Activated T-helper 9 cell treated with anti-CD3 and anti-CD28 coated beads, Interleukin-2, amount 50 U/mL, for 16 hours (primary cell): ENCODE measurements around the gene SCUBE1.

ENCODE experiments used
- DNase-seq: peaks from one replicate; pipeline ENCODE4 v3.0.0-alpha.2; 2020; ENCODE audit warnings: low read depth

SCUBE1 gene

DNA sequence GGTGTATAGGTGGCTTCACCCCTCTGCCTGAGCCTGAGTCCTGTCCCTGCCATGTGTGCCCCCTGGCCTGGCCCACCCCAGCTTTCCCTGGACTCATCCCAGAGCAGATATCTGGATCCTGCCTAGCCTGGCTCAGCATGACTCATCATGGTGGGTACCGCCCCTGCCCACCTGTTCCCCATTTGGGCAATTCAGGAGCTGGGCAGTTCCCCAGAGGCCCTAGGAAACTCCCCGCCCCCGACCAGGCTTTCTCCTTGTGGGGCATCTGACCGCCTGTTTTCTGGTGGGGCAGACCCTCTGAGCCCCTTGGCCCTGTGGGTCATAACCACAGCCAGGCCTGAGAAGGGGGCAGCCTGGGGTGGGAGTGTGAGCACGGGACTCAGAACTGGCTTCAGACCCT, 187.4 kb downstream of the SCUBE1 start:
- no peak for DNase-seq

DNA sequence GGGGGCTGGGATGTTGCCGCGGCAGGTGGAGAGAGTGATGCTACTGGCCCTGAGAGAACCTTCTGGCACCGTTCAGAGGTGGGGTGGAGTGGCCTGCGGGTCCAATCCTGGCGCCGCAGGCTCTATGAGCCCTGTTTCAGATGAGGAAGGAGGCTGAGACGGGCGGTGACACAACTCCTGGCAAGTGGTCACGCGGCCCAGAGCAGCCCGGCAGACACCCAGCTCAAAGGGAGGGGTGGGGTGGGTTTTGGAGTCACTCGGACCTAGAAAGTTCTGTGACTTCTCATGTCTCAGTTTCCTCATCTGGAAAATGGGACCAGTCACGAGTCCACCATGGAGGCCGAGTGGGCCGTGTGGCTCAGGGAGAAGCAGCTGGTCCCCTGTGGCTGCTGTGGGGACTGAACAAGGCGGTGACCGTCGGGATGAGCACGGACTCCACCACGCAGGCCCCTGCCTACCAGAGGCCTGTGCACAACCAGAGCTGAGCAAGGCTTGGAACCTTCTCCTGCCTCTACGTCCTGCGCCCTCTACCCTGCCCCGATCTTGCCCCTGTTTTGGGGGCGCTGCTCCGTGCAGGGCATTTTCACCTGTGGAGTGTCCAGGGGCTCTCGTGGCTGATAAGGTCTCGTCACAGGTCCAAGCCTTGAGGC, 188.2 kb downstream of the SCUBE1 start:
- DNase-seq, result no peak

DNA sequence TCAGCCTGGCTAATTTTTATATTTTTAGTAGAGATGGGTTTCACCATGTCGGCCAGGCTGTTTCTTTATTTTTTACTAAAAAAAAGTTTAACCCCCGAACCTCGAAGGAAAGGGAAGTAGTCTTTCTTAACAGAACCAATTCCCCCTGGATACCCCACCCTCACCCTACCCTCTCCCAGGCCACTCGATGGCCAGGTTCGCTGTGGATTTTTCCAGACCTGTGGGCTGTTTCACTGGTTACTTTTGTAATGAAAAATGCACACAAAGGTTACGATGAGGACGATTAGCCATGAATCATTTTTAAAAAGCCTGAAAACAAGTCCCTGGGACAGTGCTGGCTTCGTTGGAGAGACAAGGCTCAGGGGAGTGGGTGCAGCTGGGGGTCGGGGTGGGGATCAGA, 189.3 kb downstream of the SCUBE1 start:
- no peak for DNase-seq

DNA sequence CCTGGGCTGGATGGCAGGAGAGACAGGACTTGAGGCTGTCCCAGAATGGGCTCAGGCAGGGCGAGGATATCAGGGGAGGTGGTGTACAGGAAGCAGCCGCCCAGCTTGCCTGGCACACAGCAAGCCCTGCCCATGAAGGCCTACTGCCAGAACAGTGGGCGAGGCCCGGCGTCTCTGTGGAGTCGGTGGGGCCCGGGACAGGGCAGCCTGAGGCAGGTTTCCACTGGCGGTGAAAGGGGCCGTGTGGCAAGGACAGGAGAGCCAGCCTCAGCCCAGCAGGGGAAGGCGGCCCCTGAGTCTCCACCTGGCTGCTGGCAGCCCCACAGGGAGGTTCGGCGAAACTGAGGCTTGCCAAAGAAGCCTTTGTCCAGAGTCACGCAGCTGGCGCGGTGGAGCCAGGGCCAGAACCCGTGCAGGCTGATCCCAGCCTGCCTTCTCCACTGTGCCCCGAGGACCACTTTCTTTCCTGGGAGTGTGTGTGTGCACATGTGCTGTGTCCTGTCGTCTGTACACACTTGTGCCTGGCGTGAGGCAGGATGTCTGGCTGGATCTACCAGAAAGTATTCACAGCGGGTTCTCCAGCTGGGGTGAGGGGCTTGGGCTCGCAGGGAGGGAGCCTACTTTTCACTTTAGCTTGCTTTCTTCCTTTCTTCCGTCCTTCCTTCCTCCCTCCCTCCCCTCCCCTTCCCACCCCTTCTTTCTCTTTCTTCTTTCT, 190.7 kb downstream of the SCUBE1 start:
- peak; percentile 45 for DNase-seq

DNA sequence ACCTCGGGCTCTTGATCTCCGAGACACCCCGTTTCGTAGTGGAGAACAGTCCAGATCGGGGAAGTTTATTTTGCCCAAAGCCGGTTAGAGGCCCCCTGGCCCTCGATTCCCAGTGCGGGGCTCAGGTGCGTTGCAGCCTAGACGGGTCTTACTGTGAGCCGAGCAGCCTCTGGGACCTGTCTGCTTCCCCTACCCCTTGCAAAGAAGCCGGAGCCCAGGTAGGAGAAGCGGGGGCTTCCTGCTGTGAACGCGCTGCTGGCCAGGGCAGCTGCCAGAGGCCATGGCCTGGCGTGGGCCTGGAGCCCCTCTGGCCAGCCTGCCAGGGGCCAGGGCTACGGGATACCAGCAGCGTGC, 191.2 kb downstream of the SCUBE1 start:
- no peak for DNase-seq

DNA sequence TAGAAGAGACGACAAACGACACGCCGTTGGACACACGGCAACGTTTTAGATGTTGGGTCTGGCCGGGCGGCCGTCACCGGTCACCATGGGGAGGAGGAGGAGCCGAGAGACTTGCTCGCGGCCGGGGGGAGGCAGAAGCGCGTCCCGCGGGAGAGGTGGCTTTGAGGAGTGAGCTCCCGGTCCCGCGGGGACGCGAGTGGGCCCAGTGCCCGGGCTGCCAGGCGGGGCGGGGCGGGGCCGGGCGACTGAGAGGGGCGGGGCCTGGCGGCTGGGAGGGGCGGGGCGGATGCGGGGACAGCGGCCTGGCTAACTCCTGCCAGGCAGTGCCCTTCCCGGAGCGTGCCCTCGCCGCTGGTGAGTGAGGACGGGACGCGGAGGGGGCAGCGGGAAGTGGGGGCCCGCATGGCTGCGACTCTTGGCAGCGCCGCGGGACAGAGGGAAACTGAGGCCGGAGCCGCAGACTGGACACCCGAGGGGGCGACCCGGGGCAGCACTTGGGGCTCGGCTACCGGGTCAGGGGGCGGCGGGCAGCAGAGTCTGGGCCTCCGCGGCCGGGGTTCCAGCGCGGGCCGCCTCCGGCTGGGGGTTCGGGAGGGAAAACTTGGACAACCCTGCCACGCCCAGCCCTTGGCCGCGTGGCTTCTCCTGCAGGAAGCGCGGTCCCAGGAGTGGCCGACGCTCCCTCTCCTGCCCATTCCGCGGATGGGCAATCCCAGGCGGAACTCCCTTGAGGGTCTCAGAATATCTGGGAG, 191.7 kb downstream of the SCUBE1 start, which contains the start of gene TSPO:
TSS of gene TSPO (plus strand) at position 309 of the 752 bp plus-strand sequence. CDS start 7,680 bp downstream, outside the sequence.
- peak; percentile 59 for DNase-seq

DNA sequence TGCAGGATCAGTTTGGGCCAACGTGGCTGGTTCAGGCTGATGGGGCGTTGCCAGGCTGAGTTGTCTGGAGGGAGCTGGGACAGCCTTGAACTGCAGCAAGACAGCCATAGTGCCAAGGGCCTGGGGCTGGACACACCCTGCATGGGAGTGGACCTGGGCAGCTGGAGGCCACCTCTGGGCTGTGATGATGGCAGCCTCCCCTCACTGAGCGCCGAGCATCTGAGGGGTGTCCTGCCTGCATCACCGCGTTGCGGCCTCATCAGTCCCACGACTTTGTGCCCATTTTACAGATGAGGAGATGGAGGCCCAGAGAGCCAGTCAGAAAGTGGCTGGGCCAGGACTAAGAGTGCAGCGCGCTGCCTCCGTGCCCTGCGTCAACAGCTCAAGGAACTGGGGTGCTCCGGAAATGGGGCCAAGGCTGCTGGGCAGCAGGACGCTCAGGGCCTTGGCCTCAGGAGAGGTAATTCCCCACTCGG, 192.4 kb downstream of the SCUBE1 start:
- DNase-seq, result no peak

DNA sequence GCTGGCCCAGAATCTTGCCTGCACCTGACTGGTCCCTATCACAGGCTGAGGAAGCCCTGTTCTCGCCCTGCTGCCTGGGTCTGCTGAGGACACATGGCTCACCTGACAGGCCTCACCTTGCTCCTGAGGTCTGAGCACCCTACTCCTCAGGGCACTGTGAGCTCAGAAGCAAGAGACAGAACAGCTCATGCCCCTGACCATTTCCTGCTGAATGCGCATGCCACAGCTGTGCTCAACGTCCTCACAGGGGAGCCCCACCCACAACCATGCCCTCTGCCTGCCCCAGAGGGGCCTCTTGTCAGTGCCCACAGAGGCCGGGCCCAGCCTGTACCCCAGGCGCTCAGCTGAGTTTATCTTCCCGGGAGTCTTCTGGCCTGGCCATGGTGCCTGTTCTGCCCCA, 194.6 kb downstream of the SCUBE1 start:
- DNase-seq, result no peak

DNA sequence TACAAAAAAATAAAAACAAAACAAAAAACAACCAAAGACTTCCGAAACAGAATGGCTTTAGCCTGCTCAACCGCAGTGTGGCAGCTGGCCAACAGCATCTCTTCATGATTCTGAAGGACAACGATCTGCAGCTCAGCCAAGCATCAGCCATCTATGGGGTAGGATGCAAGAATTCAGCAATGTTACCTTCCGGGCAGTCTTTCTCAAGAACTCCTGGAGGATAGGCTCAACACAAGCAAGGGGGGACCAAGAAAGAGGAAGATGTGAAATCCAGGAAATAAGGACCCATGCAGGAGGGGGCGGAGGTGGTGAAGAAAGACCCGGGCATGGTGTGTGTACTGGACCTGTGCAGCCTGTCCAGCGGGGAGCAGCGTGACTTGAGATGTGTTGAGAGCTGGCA, 195.4 kb downstream of the SCUBE1 start:
- DNase-seq, result no peak
